Measurements from ENCODE around the gene PIK3R6.

- TF ChIP-seq CTCF (IDR thresholded peaks at IDR 0.05; ENCODE audit: low read length) (no peak), EZH2 (IDR thresholded peaks at IDR 0.05; ENCODE audit: borderline replicate concordance, low read length) (no peak)
Observed at GRCh38 chr17:8776248-8776647, 91.2 kb downstream of the PIK3R6 start.

Measured in OCI-LY1 (cell line).